GM19324 (cell line): ENCODE results near the gene TAL1.
"Not testable (repeated sequence)": the region's sequence is repeated elsewhere in the genome, so short reads cannot be mapped to it uniquely, and the experiment has no call there.

Source experiments
- ATAC-seq: cut with Tn5 transposase; IDR thresholded peaks from one replicate; pipeline ENCODE4 v1.9.1; 2021; ENCODE audit warnings: mild to moderate bottlenecking, moderate library complexity; ENCODE audit not compliant: unreplicated experiment, low FRiP score

TAL1 gene

DNA sequence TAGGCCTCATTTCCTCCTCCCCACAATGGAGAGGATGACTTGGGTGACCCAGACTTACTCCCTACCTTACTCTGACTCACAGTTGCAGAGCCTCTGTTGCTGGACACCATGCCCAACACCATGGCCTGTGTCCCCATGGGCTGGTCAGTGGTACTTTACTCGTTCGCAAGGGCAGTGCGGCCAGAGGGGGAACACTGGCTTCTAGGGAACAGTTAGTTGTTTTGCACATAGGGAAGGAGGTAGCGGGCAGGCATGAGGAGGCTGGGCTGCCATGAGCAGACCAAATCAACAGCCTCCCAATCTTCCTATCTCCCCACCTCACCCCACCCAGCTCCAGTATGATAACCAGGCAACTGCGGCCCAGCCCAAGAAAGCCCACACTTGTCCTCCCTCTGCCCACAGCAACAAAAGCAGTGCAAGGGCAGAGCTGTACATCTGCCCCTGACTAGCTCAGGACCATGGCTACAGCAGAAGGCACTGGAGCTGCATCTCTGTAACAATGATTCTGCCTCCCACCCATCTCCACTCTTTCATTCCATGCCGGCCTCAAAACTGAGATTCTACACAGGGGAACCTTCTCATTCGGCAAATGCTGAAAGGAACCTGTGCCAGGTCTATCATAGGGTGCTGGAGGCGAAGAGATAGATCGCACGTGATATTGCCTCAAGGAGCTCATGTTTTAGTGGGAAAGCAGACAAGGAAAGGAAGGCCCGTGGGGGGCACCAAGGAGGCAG is 18.6 kb downstream of the TAL1 start:
- no peak for ATAC-seq

- ATAC-seq: no peak
These were observed 19.3 kb downstream of the TAL1 start for GRCh38 chr1:47212636-47213229.

DNA sequence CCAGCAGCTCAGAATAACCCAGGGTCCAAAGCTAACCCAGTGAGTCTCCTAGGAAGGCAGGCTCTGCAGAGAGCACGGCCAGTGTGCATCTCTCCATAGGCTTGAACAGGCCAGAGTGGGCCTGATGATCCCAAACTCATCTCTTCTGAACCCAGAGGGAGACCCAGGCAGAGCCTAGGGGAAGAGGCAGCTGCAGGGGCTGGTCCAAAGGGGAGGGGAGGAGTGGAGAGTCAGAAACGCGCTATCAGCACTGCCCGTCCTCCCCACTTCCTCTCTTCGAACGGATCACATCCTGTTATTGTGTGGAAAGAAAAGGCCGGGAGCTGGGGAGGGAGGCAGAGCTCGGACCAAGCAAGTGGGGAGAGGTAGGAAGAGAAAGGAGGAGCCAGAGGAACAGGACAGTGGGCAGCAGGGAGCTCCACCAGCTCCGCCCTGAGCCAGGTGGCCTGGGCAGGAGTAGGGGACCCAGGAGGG is 20.2 kb downstream of the TAL1 start:
- ATAC-seq: no peak

- no peak for ATAC-seq
These were observed 21.4 kb downstream of the TAL1 start for GRCh38 chr1:47210666-47211065.

- no peak for ATAC-seq
These were observed 22.2 kb downstream of the TAL1 start for GRCh38 chr1:47209725-47210325.

DNA sequence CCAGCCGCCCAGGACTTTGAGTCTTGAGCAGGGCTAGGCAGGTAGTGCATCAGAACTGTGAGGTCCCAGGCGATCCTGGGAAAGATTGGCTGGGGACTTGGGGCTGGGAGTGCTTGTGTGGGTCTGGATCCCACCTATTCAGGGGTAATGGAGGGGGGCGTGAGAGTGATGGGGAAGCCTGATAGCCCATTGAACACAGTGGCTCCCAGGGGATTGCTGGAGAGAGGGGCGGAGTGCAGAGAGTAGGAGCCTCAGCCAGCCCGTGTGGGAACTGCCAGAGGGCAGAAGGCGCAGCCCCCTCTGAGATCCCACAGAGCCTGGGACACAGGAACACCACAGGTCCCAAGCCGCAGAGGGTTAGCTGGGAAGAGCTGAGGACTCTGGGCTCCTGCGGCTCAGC is 22.9 kb downstream of the TAL1 start:
- ATAC-seq: no peak

GRCh38 chr1:47208374-47208850 is 23.6 kb downstream of the TAL1 start:
- no peak for ATAC-seq

- ATAC-seq: no peak
These were observed 24.1 kb downstream of the TAL1 start for GRCh38 chr1:47207803-47208373.

GRCh38 chr1:47205918-47206317 is 26.1 kb downstream of the TAL1 start:
- no peak for ATAC-seq

DNA sequence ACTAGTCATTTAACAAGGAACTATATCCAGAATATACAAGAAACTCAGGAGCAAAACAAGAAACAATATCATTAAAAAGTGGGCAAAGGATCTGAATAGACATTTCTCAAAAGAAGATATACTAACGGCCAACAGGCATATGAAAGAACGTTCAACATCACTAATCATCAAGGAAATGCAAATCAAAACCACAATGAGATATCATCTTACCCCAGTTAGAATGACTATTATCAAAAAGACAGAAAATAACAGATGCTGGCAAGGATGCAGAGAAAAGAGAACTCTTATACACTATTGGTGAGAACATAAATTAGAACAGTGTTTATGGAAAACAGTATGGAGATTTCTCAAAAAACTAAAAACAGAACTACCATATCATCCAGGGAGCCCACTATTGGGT is 28.5 kb downstream of the TAL1 start:
- not testable (repeated sequence) for ATAC-seq

- ATAC-seq: no peak
These were observed 30.8 kb downstream of the TAL1 start for GRCh38 chr1:47201179-47201578.

- no peak for ATAC-seq
These were observed 33.8 kb downstream of the TAL1 start for GRCh38 chr1:47198214-47198613.

- ATAC-seq: no peak
These were observed 35.4 kb downstream of the TAL1 start for GRCh38 chr1:47196622-47197021.

DNA sequence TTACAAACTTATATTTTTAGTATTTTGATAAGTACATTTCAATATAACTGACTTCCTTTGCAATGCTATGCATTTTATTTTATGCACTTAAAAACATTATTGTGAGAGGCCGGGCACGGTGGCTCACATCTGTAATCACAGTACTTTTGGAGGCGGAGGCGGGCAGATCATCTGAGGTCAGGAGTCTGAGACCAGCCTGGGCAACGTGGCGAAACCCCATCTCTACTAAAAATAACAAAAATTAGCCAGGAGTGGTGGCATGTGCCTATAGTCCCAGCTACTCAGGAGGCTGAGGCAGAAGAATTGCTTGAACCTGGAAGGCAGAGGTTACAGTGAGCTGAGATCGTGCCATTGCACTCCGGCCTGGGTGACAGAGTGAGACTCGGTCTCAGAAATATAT is 36.0 kb downstream of the TAL1 start:
- not testable (repeated sequence) for ATAC-seq

GRCh38 chr1:47194311-47194710 is 37.7 kb downstream of the TAL1 start:
- no peak for ATAC-seq

DNA sequence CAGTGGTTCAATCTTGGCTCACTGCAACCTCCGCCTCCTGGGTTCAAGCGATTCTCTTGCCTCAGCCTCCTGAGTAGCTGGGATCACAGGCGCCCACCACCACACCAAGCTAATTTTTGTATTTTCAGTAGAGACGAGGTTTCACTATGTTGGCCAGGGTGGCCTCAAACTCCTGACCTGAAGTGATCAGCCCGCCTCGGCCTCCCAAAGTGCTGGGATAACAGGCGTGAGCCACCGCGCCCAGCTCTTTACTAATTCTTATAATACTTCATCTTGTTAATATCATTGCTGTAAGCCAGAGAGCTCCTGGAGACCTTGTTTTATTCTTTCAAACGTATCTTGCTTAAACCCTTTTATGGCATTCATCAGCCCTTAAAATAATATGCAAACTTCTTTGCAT is 38.5 kb downstream of the TAL1 start:
- not testable (repeated sequence) for ATAC-seq

DNA sequence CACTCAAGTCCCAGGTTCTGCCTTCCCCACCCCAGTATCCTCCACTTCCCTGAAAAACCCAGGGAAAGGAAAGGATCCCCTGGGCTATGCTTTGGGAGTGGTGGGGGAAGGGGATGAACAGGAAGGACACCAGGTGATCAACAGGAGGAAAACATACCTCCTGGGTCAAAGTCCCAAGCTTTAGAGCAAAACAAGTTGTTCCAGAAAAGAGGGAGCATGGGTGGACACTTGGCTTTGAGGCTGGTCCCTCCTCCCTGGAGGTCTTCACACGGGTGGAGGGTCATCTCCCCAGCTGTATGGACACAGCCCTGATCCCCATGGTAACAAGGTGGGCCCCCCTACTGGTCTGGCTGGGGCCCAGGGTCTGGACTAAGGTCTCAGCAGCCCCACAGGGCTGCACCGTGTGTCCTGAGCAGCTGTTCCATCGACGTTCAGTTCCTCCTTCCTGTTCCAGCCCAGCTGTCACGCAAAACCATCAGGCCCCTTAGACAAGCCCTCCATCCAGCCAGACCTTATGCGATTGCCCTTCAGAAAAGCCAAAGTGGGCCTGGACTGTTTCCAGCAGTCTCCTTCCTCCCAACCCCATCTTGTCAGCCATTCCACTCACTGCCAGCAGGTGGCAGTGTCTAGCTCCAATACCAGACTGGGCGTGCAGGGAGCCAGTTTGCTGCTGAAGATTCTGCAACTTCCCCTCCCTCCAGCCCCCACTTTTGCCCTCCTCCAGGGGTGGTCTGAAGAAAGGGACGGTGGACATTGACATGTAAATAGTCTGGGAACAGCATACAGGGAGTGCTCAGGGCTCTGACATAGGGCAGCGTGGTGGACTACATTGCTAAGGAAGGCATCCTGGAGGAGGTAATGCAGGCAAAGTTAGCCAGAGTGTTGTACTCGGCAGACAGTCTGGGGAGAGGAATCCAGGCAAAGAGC is 39.3 kb downstream of the TAL1 start:
- ATAC-seq: no peak

DNA sequence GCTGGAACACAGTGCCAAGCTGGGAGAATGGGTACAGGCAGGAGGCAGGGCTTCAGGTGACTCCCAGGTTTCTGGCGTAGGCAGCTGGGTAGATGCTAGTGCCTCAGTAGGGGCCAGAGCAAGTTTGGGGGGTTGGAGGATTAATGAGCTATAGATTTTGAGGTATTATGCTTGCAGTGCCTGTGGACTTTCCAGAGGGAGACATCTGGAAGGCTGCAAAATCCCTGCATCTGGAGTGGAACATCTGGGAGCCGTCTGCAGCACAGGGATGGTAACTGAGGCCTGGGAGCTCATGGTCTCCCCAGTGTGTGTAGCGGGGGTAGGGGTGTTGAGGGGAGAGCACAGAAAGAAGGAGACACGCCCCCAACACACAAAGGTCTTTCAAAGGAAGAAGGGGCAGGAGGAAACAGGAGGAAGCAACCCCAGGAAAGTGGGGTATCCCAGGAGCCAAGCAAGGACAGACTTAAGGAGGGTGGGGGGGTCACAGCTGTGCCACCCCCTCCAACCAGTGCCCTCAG is 40.0 kb downstream of the TAL1 start:
- no peak for ATAC-seq

GRCh38 chr1:47190857-47191256 is 41.2 kb downstream of the TAL1 start:
- no peak for ATAC-seq

- ATAC-seq: no peak
These were observed 41.5 kb downstream of the TAL1 start for GRCh38 chr1:47190509-47190855.
